ENCODE results near the gene CAPN11.

Gene CAPN11

GRCh38 chr6:44120692-44121443 is 37.8 kb upstream of the CAPN11 start:
- Mint-ChIP-seq H3K4me1 (peaks cover 75% of the 10 kb centered on the region), H3K4me3 (no peak overlapping the region), H3K27me3 (ENCODE audit: low read depth, poor library complexity) (no peaks in the 10 kb centered on the region), H3K27ac (peak overlapping the region; percentile 21), H3K36me3 (ENCODE audit: low read depth) (peaks cover 22% of the 10 kb centered on the region), H3K9me3 (no peaks in the 10 kb centered on the region)
- no peak for DNase-seq
- no peak for TF ChIP-seq CTCF (IDR thresholded peaks at IDR 0.05)

- H3K27ac Mint-ChIP-seq: peak overlapping the region; percentile 62
- TF ChIP-seq CTCF (IDR thresholded peaks at IDR 0.05): no peak
- H3K4me1 Mint-ChIP-seq: peaks cover 70% of the 10 kb centered on the region
- no peak for DNase-seq
- no peaks in the 10 kb centered on the region for H3K9me3 Mint-ChIP-seq
- peaks cover 20% of the 10 kb centered on the region for H3K36me3 Mint-ChIP-seq (ENCODE audit: low read depth)
- H3K4me3 Mint-ChIP-seq: peak overlapping the region; percentile 93
- no peaks in the 10 kb centered on the region for H3K27me3 Mint-ChIP-seq (ENCODE audit: low read depth, poor library complexity)
These were observed 35.8 kb upstream of the CAPN11 start for GRCh38 chr6:44122801-44123200.

- H3K4me1 Mint-ChIP-seq: peaks cover 68% of the 10 kb centered on the region
These were observed 35.1 kb upstream of the CAPN11 start for GRCh38 chr6:44123544-44123943.

GRCh38 chr6:44126320-44127149 is 32.1 kb upstream of the CAPN11 start:
- TF ChIP-seq CTCF (IDR thresholded peaks at IDR 0.05): no peak
- peaks cover 53% of the 10 kb centered on the region for H3K4me1 Mint-ChIP-seq
- H3K36me3 Mint-ChIP-seq (ENCODE audit: low read depth): peaks cover 14% of the 10 kb centered on the region
- DNase-seq: peak; percentile 65
- no peaks in the 10 kb centered on the region for H3K9me3 Mint-ChIP-seq
- peaks cover 14% of the 10 kb centered on the region for H3K27me3 Mint-ChIP-seq (ENCODE audit: low read depth, poor library complexity)
- H3K4me3 Mint-ChIP-seq: peak overlapping the region; percentile 93
- H3K27ac Mint-ChIP-seq: peak overlapping the region; percentile 94

More at GRCh38 chr6:44123544-44123943, 35.1 kb upstream of the CAPN11 start:
- H3K27me3 Mint-ChIP-seq (ENCODE audit: low read depth, poor library complexity): peaks cover 4% of the 10 kb centered on the region
- no peak for TF ChIP-seq CTCF (IDR thresholded peaks at IDR 0.05)
- peak overlapping the region; percentile 93 for H3K4me3 Mint-ChIP-seq
- H3K9me3 Mint-ChIP-seq: no peaks in the 10 kb centered on the region
- DNase-seq: no peak
- H3K27ac Mint-ChIP-seq: no peak overlapping the region
- peaks cover 20% of the 10 kb centered on the region for H3K36me3 Mint-ChIP-seq (ENCODE audit: low read depth)

GRCh38 chr6:44127186-44128019 is 31.2 kb upstream of the CAPN11 start, which contains the start of the genes MRPL14 and TMEM63B:
Gene MRPL14, minus strand, starts transcription at chr6:44127452. Its CDS starts 10,841 bp downstream, at chr6:44116611.
Gene TMEM63B, plus strand, starts transcription at chr6:44127554. Its CDS starts 7,031 bp downstream, at chr6:44134585.
- H3K4me3 Mint-ChIP-seq: peak within 1 kb of the TSS; percentile 93
- TF ChIP-seq CTCF (IDR thresholded peaks at IDR 0.05): no peak
- peak within 1 kb of the TSS; percentile 94 for H3K27ac Mint-ChIP-seq
- peaks cover 14% of the 10 kb centered on the region for H3K36me3 Mint-ChIP-seq (ENCODE audit: low read depth)
- peak; percentile 91 for DNase-seq
- H3K9me3 Mint-ChIP-seq: no peaks in the 10 kb centered on the region
- H3K27me3 Mint-ChIP-seq (ENCODE audit: low read depth, poor library complexity): peaks cover 14% of the 10 kb centered on the region
- peaks cover 56% of the 10 kb centered on the region for H3K4me1 Mint-ChIP-seq

Measured in nephron progenitor cell (in vitro differentiated cells).